Ishikawa (cell line): Measurements from ENCODE around the gene TERB1.

Source experiments
- CEBPB ChIP-seq: IDR thresholded peaks from 2 replicates; pipeline ENCODE4 v1.6.1; 2012
- CREB1 ChIP-seq: IDR thresholded peaks from 2 replicates; pipeline ENCODE4 v1.6.1; 2012; ENCODE audit warnings: low read depth
- EGR1 ChIP-seq: IDR thresholded peaks from 2 replicates; pipeline ENCODE4 v1.6.1; 2012
- EP300 ChIP-seq: IDR thresholded peaks from 2 replicates; pipeline ENCODE4 v1.6.1; 2012; ENCODE audit warnings: borderline replicate concordance
- FOXM1 ChIP-seq: IDR thresholded peaks from 2 replicates; pipeline ENCODE4 v1.6.1; 2012; ENCODE audit warnings: low read depth, borderline replicate concordance
- NFIC ChIP-seq: IDR thresholded peaks from 2 replicates; pipeline ENCODE4 v1.6.1; 2012
- RAD21 ChIP-seq: IDR thresholded peaks from 2 replicates; pipeline ENCODE4 v1.6.1; 2012; ENCODE audit warnings: low read depth
- REST ChIP-seq: IDR thresholded peaks from 2 replicates; pipeline ENCODE4 v1.6.1; 2012; ENCODE audit warnings: low read depth, mild to moderate bottlenecking
- TAF1 ChIP-seq: IDR thresholded peaks from 2 replicates; pipeline ENCODE4 v1.6.1; 2012; ENCODE audit warnings: low read depth, mild to moderate bottlenecking
- TCF12 ChIP-seq: IDR thresholded peaks from 2 replicates; pipeline ENCODE4 v1.6.1; 2012; ENCODE audit warnings: low read depth
- TEAD4 ChIP-seq: IDR thresholded peaks from 2 replicates; pipeline ENCODE4 v1.6.1; 2012
- YY1 ChIP-seq: IDR thresholded peaks from 2 replicates; pipeline ENCODE4 v1.6.1; 2012; ENCODE audit warnings: low read depth
- ZBTB7A ChIP-seq: IDR thresholded peaks from 2 replicates; pipeline ENCODE4 v1.6.1; 2012; ENCODE audit warnings: low read depth
- TF ChIP-seq, protein P1 (sequence below): IDR thresholded peaks from 2 replicates; pipeline ENCODE4 v1.6.1; 2012
- TF ChIP-seq, protein P2 (sequence below): IDR thresholded peaks from 2 replicates; pipeline ENCODE4 v1.6.1; 2012

The TERB1 gene

GRCh38 chr16:66798161-66798560, 3.2 kb downstream of the TERB1 start:
- TF ChIP-seq EGR1 (no peak), TEAD4 (no peak), TCF12 (no peak), ZBTB7A (no peak), RAD21 (no peak), YY1 (no peak), NFIC (no peak), TAF1 (no peak), CREB1 (no peak), EP300 (no peak)
- TF ChIP-seq, protein P1, sequence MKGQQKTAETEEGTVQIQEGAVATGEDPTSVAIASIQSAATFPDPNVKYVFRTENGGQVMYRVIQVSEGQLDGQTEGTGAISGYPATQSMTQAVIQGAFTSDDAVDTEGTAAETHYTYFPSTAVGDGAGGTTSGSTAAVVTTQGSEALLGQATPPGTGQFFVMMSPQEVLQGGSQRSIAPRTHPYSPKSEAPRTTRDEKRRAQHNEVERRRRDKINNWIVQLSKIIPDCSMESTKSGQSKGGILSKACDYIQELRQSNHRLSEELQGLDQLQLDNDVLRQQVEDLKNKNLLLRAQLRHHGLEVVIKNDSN = no peak
- TF ChIP-seq, protein P2, sequence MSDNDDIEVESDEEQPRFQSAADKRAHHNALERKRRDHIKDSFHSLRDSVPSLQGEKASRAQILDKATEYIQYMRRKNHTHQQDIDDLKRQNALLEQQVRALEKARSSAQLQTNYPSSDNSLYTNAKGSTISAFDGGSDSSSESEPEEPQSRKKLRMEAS = no peak

- no peak for TF ChIP-seq EGR1
- no peak for TF ChIP-seq TEAD4
- no peak for TF ChIP-seq RAD21
- no peak for TF ChIP-seq CREB1
- no peak for TF ChIP-seq CEBPB
- TF ChIP-seq EP300 = no peak
These were observed 11.2 kb downstream of the TERB1 start for GRCh38 chr16:66790130-66790733.

- TF ChIP-seq EP300 (no peak), TEAD4 (no peak), CEBPB (no peak), CREB1 (no peak), ZBTB7A (no peak), TAF1 (no peak), YY1 (no peak), NFIC (no peak), REST (no peak), FOXM1 (no peak), TCF12 (no peak), RAD21 (no peak), EGR1 (no peak)
- TF ChIP-seq, protein P2 = no peak
- TF ChIP-seq, protein P1 = no peak
These were observed 14.0 kb downstream of the TERB1 start for GRCh38 chr16:66787427-66787826.

GRCh38 chr16:66786551-66786950, 14.8 kb downstream of the TERB1 start:
- TF ChIP-seq EP300 = no peak
- no peak for TF ChIP-seq CREB1
- TF ChIP-seq EGR1 = no peak
- no peak for TF ChIP-seq NFIC
- no peak for TF ChIP-seq TAF1
- no peak for TF ChIP-seq RAD21
- TF ChIP-seq REST = no peak
- TF ChIP-seq TEAD4 = no peak
- TF ChIP-seq CEBPB = no peak
- no peak for TF ChIP-seq YY1
- no peak for TF ChIP-seq ZBTB7A
- TF ChIP-seq, protein P1 = no peak
- TF ChIP-seq, protein P2 = no peak
- no peak for TF ChIP-seq TCF12
- no peak for TF ChIP-seq FOXM1

GRCh38 chr16:66776457-66776856, 24.9 kb downstream of the TERB1 start:
- TF ChIP-seq CEBPB (no peak), FOXM1 (no peak), YY1 (no peak), EP300 (no peak)
